ENCODE data around the gene RARS1.

RARS1 gene

GRCh38 chr5:168563959-168564358, 77.7 kb downstream of the RARS1 start:
- no peak for DNase-seq

GRCh38 chr5:168568738-168569137, 82.5 kb downstream of the RARS1 start:
- no peak for DNase-seq

Data from activated naive CD4-positive, alpha-beta T cell treated with anti-CD3 and anti-CD28 coated beads, Interleukin-2, amount 50 U/mL, for 16 hours (primary cell).